Testis (tissue), 3 donors: ENCODE data around the gene SCUBE3. TPM values are rescaled to one million over a fixed set of nuclear protein-coding genes. Genes with fewer than 3 reads are reported as not detected.

Source experiments
- DNase-seq: peaks from one replicate; pipeline ENCODE4 v3.0.0-alpha.2; 2019
- H3K27ac ChIP-seq, 2 donors: fragments of 200-600 bp; sonication (generic); one replicate each; pipeline ENCODE4 v1.5.1; 2019
- H3K27me3 ChIP-seq: fragments of 200-600 bp; sonication (generic); one replicate; pipeline ENCODE4 v1.5.1; 2019
- H3K36me3 ChIP-seq: fragments of 200-600 bp; sonication (generic); one replicate; pipeline ENCODE4 v1.5.1; 2017; ENCODE audit warnings: low read depth; ENCODE audit errors: missing control alignments
- H3K4me1 ChIP-seq: fragments of 200-600 bp; sonication (generic); one replicate; pipeline ENCODE4 v1.5.1; 2019
- H3K4me3 ChIP-seq, 2 donors: fragments of 200-600 bp; sonication (generic); one replicate each; pipeline ENCODE4 v1.5.1; 2017 to 2019
- H3K9me3 ChIP-seq: fragments of 200-600 bp; sonication (generic); one replicate; pipeline ENCODE4 v1.5.1; 2017
- POLR2A ChIP-seq: fragments of 450-650 bp; IDR thresholded peaks from one replicate; pipeline ENCODE4 v1.6.1; 2017; ENCODE audit warnings: antibody characterized with exemption, mild to moderate bottlenecking, moderate library complexity
- WGBS, 2 donors: methylation state at CpG; one replicate each; pipeline ENCODE4 v1.1.5; 2018; 5-methylcytosine and 5-hydroxymethylcytosine counted together
- intact Hi-C: fragments of 100-400 bp; cut with DNase I; formaldehyde crosslinking; loops from one replicate; pipeline ENCODE4 v1.15.1; 2023; ENCODE audit warnings: low total_unique reads
- polyA plus RNA-seq: library from polyadenylated mRNA; stranded (reverse); fragments of 350-450 nt; fragmentation: Illumina TruSeq; extraction: RNeasy Lipid Tissue Mini Kit (QIAGEN cat#74804); gene quantifications from one replicate; pipeline ENCODE4 v1.2.3, GENCODE V29; 2014; ENCODE audit warnings: low read depth, low replicate concordance; ENCODE audit not compliant: insufficient read depth
- total RNA-seq, 2 donors: library from RNA; depleted of rRNA; stranded (reverse); fragments of >200 nt; gene quantifications; one replicate each; pipeline ENCODE4 v1.2.3, GENCODE V29; 2016
- TF ChIP-seq, protein P1 (sequence below), 3 experiments: fragments of 450-650 bp in 2 of 3; fragments of 200-600 bp in 1 of 3; sonication (generic) in 1 of 3; IDR thresholded peaks; one replicate each; pipeline ENCODE4 v1.5.1; 2016 to 2019; ENCODE audit warnings: antibody characterized with exemption in 3 of 3, mild to moderate bottlenecking in 2 of 3, moderate library complexity in 1 of 3

SCUBE3 gene
- total and polyA plus RNA-seq, 3 donors from 2014 or later = 1.7 to 2.2 (median 2.0) TPM

DNA sequence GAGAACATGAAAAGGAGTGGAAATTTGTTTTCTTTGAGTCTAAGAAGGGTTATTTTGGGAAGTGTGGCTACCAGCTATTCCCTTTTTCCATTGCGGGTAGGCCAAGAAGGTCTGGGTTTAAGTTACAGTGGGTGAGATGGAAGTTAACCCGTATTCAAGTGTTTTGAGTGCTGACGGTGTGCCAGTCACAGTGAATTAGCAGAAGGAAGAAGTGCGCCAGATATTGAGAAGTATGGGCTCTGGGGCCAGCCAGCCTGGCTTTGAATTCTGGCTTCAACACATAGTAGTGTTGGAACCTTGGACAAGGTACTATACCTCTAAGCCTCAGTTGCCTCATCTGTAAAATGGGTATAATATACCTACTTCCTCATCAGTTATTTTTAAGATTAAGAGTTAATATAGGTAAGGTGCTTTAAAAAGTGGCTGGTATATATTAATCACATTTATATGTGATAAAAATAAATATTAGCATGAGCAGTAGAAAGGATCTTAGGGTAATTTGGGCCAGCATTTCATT is 62.0 kb downstream of the SCUBE3 start:
- Histone ChIP-seq H3K4me1 (peaks cover 3% of the 10 kb centered on the region), H3K27me3 (no peaks in the 10 kb centered on the region), H3K4me3 (no peak overlapping the region), H3K36me3 (no peaks in the 10 kb centered on the region), H3K27ac (no peak overlapping the region), H3K9me3 (no peaks in the 10 kb centered on the region)
- WGBS, 2 donors = 64 to 79% methylated on average over 4 of the region's 4 CpGs
- intact Hi-C loops = no loop called here
- TF ChIP-seq, protein P1, sequence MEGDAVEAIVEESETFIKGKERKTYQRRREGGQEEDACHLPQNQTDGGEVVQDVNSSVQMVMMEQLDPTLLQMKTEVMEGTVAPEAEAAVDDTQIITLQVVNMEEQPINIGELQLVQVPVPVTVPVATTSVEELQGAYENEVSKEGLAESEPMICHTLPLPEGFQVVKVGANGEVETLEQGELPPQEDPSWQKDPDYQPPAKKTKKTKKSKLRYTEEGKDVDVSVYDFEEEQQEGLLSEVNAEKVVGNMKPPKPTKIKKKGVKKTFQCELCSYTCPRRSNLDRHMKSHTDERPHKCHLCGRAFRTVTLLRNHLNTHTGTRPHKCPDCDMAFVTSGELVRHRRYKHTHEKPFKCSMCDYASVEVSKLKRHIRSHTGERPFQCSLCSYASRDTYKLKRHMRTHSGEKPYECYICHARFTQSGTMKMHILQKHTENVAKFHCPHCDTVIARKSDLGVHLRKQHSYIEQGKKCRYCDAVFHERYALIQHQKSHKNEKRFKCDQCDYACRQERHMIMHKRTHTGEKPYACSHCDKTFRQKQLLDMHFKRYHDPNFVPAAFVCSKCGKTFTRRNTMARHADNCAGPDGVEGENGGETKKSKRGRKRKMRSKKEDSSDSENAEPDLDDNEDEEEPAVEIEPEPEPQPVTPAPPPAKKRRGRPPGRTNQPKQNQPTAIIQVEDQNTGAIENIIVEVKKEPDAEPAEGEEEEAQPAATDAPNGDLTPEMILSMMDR (IDR thresholded peaks at IDR 0.05) = no peak
- TF ChIP-seq POLR2A = no peak
- no peak for DNase-seq

DNA sequence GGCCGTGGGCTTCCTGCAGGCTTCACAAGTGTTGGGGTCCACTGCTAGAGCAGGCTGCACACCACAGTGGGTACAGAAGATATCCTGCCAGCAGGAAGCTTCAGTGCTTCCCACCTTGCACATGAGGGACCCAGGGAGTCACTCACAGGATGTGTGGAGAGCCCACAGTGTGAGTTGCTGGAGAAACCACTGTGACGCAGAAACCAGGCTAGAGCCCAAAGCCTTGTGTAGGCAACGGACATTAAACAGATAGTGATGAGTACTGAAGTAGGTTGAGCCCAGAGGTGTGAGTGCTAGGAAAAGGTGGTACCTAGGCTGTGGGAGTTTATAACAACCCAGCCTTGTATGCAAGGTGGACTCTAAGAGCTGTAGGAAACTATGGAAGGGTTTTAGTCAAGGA is 65.0 kb downstream of the SCUBE3 start:
- Histone ChIP-seq H3K4me3 (no peak overlapping the region), H3K4me1 (peaks cover 3% of the 10 kb centered on the region), H3K27me3 (no peaks in the 10 kb centered on the region), H3K27ac (no peak overlapping the region), H3K9me3 (no peaks in the 10 kb centered on the region), H3K36me3 (no peaks in the 10 kb centered on the region)
- WGBS, 2 donors = 89 to 97% methylated on average over 3 of the region's 3 CpGs
- TF ChIP-seq, protein P1 (IDR thresholded peaks at IDR 0.05) = no peak
- TF ChIP-seq POLR2A = no peak
- DNase-seq = no peak
- intact Hi-C loops = no loop called here

DNA sequence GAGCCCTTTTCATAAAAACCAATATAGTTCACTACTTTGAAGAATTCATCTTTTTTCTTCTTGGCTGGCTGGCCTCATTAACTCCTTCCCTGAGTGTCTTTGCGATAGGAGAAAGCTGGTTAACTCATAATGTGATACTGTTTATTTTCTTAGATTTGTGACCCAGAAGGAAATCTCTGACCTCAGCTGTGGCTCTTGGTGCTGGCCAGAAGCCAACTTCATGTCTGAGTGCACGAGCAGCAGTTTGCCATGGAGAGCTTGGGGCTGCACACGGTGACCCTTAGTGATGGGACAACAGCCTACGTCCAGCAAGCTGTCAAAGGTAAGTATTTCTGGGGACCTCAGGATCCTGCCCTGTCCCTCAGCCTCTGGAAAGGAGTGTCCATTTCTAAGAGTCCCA is 67.1 kb downstream of the SCUBE3 start:
- Histone ChIP-seq H3K27me3 (no peaks in the 10 kb centered on the region), H3K36me3 (no peaks in the 10 kb centered on the region), H3K9me3 (no peaks in the 10 kb centered on the region), H3K4me3 (no peak overlapping the region), H3K27ac (no peak overlapping the region), H3K4me1 (peaks cover 3% of the 10 kb centered on the region)
- no peak for DNase-seq
- intact Hi-C loops = no loop called here
- TF ChIP-seq, protein P1 (IDR thresholded peaks at IDR 0.05) = no peak
- TF ChIP-seq POLR2A = no peak
- 63 to 74% methylated on average over 4 of the region's 4 CpGs for WGBS, 2 donors

DNA sequence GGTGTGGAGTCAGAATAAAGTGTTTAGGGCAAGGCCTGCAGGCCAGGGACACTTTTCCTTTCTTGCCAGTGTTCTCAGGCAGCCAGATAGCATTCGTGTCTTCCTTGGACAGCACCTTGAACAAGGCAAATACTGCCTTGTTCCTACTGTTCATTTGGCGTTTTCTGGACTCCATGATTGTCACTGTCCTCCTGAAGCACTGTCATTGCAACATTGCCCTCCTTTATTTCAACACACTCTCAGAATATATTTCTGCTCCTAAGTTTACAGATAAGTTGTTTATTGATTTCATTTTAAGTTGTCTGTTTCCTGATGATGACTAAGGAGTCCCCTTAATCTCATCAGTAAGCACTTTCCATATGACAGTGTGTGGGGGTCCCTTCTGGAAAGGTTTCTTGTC is 68.7 kb downstream of the SCUBE3 start:
- no peak for DNase-seq
- no peaks in the 10 kb centered on the region for H3K9me3 ChIP-seq
- no peak overlapping the region for H3K27ac ChIP-seq
- 91 to 95% methylated on average over 2 of the region's 2 CpGs for WGBS, 2 donors
- no peaks in the 10 kb centered on the region for H3K27me3 ChIP-seq
- H3K4me1 ChIP-seq = peaks cover 3% of the 10 kb centered on the region
- H3K4me3 ChIP-seq = no peak overlapping the region
- intact Hi-C loops = no loop called here
- TF ChIP-seq POLR2A = no peak
- TF ChIP-seq, protein P1 (IDR thresholded peaks at IDR 0.05) = no peak
- no peaks in the 10 kb centered on the region for H3K36me3 ChIP-seq

DNA sequence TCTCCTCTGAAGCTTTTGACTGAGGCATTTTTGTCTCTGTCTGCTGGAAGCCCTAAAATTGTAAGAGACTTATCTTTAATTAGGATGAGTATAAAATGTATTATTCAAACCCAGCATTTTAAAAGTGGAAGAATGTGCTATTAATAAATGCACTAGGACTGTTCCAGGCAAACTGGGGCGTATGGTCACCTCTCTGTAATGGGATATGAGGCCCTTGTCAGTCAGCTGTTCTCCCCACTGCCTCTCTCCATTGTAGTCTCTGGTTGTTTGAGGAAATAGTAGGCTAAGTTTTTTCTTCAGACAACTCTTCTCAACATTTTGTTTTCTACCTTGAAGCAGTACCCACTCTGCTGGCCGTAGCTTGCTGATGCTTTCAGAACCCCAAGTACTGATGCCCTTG is 69.6 kb downstream of the SCUBE3 start:
- 88 to 90% methylated on average over 2 of the region's 2 CpGs for WGBS, 2 donors

More for the DNA sequence above, 69.6 kb downstream of the SCUBE3 start:
- DNase-seq = no peak
- intact Hi-C loops = no loop called here
- no peaks in the 10 kb centered on the region for H3K36me3 ChIP-seq
- no peak overlapping the region for H3K4me3 ChIP-seq
- H3K4me1 ChIP-seq = peaks cover 3% of the 10 kb centered on the region
- TF ChIP-seq POLR2A = no peak
- TF ChIP-seq, protein P1 (IDR thresholded peaks at IDR 0.05) = no peak
- H3K27me3 ChIP-seq = no peaks in the 10 kb centered on the region
- H3K9me3 ChIP-seq = no peaks in the 10 kb centered on the region
- H3K27ac ChIP-seq = no peak overlapping the region
